HL-60 (cell line): ENCODE results near the gene MYO5B.

Source experiments
- DNase-seq, 2 experiments: peaks; one replicate each; pipeline ENCODE4 v3.0.0-alpha.2; 2010 to 2020; ENCODE audit warnings: low read depth in 1 of 2, low spot score in 1 of 2
- H3K27ac ChIP-seq: fragments of 250-450 bp; sonication (Bioruptor Pico); replicated peaks from 2 replicates; pipeline ENCODE4 v1.5.1; 2020; ENCODE audit warnings: mild to moderate bottlenecking, moderate library complexity
- H3K27me3 ChIP-seq: fragments of 250-450 bp; sonication (Bioruptor Pico); 2 replicates; pipeline ENCODE4 v1.5.1; 2021; ENCODE audit warnings: mild to moderate bottlenecking, moderate library complexity; ENCODE audit not compliant: insufficient read depth, poor library complexity, severe bottlenecking
- H3K4me3 ChIP-seq: replicated peaks from 2 replicates; pipeline ENCODE4 v1.5.1; 2011; ENCODE audit warnings: mild to moderate bottlenecking, control low read depth, low read length; ENCODE audit not compliant: insufficient read depth
- CTCF ChIP-seq: IDR thresholded peaks from one replicate; pipeline ENCODE4 v1.5.1; 2011; ENCODE audit warnings: low read length, control low read depth, inconsistent platforms; ENCODE audit not compliant: insufficient read depth
- GABPA ChIP-seq: IDR thresholded peaks from 2 replicates; pipeline ENCODE4 v1.6.1; 2012; ENCODE audit warnings: low read depth
- POLR2AphosphoS5 ChIP-seq: IDR thresholded peaks from 2 replicates; pipeline ENCODE4 v1.6.1; 2012; ENCODE audit warnings: low read depth
- REST ChIP-seq: IDR thresholded peaks from 2 replicates; pipeline ENCODE4 v1.6.1; 2012; ENCODE audit warnings: low read depth; ENCODE audit not compliant: insufficient replicate concordance
- SPI1 ChIP-seq: IDR thresholded peaks from 2 replicates; pipeline ENCODE4 v1.6.1; 2012; ENCODE audit warnings: low read depth, mild to moderate bottlenecking, borderline replicate concordance

MYO5B gene

DNA sequence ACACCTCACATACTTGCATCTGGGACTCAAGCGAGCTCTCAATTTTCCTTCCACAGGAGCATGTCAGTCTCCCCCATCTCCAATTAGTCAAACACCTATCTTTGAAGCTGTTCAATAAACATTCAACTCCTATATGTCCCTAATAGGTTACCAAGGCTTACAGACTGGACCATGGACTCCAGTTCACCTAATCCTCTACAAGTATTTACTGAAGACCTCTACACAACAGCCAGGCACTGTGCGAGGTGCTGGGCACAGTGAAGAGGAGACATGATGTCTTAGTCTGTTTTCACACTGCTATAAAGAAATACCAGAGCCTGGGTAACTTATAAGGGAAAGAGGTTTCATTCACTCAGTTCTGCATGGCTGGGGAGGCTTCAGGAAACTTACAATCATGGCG is 129.9 kb downstream of the MYO5B start:
- no peak for DNase-seq
- no peak overlapping the region for H3K4me3 ChIP-seq
- H3K27ac ChIP-seq, result no peak overlapping the region
- TF ChIP-seq REST (no peak), POLR2AphosphoS5 (no peak), GABPA (no peak), CTCF (no peak), SPI1 (no peak)
- H3K27me3 ChIP-seq, result peaks cover 8% of the 10 kb centered on the region

DNA sequence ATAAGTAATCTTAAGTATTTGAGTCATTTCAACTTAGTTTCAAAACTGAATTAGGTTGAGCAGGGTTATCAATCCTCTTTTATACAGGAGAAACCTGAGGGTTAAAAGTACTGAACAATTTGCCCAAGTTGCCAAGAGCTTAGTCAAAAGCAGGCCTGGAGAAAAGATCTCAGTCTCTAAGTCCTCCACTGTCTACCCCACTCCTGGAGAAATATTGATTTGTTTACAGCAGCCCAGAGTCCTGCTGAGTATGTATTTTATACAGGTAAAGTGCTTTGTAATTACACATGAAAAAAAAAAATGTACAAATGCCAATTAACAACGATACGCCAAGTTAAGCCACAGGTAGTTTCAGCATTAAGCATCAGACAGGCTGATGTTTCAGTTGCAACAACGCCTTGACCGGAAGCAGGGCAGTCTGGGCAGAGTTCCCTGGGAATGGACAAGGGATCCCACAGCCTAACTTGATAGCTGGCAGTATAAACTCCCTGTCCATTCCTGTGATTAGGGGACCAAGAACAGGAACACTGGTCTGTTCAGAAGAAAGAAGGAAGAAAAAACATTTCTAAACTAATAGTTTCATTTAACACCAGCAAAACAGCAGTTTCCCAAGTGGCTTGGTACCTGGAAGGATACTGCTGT is 132.9 kb downstream of the MYO5B start:
- DNase-seq, result no peak
- H3K4me3 ChIP-seq, result no peak overlapping the region
- TF ChIP-seq CTCF (no peak), REST (no peak), SPI1 (no peak), POLR2AphosphoS5 (no peak), GABPA (no peak)
- peaks cover 6% of the 10 kb centered on the region for H3K27me3 ChIP-seq
- H3K27ac ChIP-seq, result no peak overlapping the region

GRCh38 chr18:50060822-50061221 is 134.1 kb downstream of the MYO5B start:
- TF ChIP-seq CTCF (no peak), REST (no peak), SPI1 (no peak), POLR2AphosphoS5 (no peak), GABPA (no peak)
- Histone ChIP-seq H3K27ac (no peak overlapping the region), H3K4me3 (no peak overlapping the region), H3K27me3 (peaks cover 6% of the 10 kb centered on the region)
- no peak for DNase-seq
